Middle frontal gyrus (tissue), 1 donor: ENCODE results near the gene OR1L6.

Experiments
- DNase-seq: peaks from one replicate; pipeline ENCODE4 v3.0.0-alpha.2; 2015; ENCODE audit warnings: low spot score; ENCODE audit errors: extremely low spot score

The OR1L6 gene

GRCh38 chr9:122742003-122742402, at the start of gene OR1L6:
OR1L6 (plus strand) TSS chr9:122742303; CDS start chr9:122749848, 7,545 bp downstream.
- no peak for DNase-seq

GRCh38 chr9:122695696-122696095, 46.4 kb upstream of the OR1L6 start:
- DNase-seq: no peak

GRCh38 chr9:122718038-122718437, 24.1 kb upstream of the OR1L6 start:
- no peak for DNase-seq

- DNase-seq: no peak
Observed at GRCh38 chr9:122719218-122719617, 22.9 kb upstream of the OR1L6 start.

- no peak for DNase-seq
Observed at GRCh38 chr9:122723690-122724089, 18.4 kb upstream of the OR1L6 start, which contains the start of gene OR1L4. OR1L4 (plus strand) TSS chr9:122723990; CDS start chr9:122723990, 0 bp downstream.

GRCh38 chr9:122754825-122755224, 12.7 kb downstream of the OR1L6 start:
- no peak for DNase-seq

GRCh38 chr9:122767817-122768216, 25.7 kb downstream of the OR1L6 start:
- DNase-seq: no peak

- no peak for DNase-seq
Observed at GRCh38 chr9:122777052-122777451, 34.9 kb downstream of the OR1L6 start.

GRCh38 chr9:122777935-122778627, 36.0 kb downstream of the OR1L6 start:
- DNase-seq: no peak

GRCh38 chr9:122779181-122779580, 37.1 kb downstream of the OR1L6 start:
- no peak for DNase-seq

- DNase-seq: no peak
Observed at GRCh38 chr9:122780026-122780425, 37.9 kb downstream of the OR1L6 start.

- DNase-seq: no peak
Observed at GRCh38 chr9:122781671-122782070, 39.6 kb downstream of the OR1L6 start.

- DNase-seq: no peak
Observed at GRCh38 chr9:122785269-122785668, 43.2 kb downstream of the OR1L6 start.

GRCh38 chr9:122786338-122786737, 44.2 kb downstream of the OR1L6 start:
- DNase-seq: no peak

GRCh38 chr9:122788831-122789230, 46.7 kb downstream of the OR1L6 start, which contains the start of gene OR5C1:
OR5C1 (plus strand) TSS chr9:122788933; CDS start chr9:122788933, 0 bp downstream.
- DNase-seq: no peak

- no peak for DNase-seq
Observed at GRCh38 chr9:122789256-122790046, 47.3 kb downstream of the OR1L6 start.

- DNase-seq: no peak
Observed at GRCh38 chr9:122791872-122792669, 50.0 kb downstream of the OR1L6 start.

GRCh38 chr9:122797316-122798063, 55.4 kb downstream of the OR1L6 start:
- no peak for DNase-seq
